ENCODE measurements around the gene VIPAS39.

GRCh38 chr14:77490347-77490986, 33.1 kb upstream of the VIPAS39 start:
- TF ChIP-seq CTCF (IDR thresholded peaks at IDR 0.05; ENCODE audit: low read length) (no peak), EZH2phosphoT487 (IDR thresholded peaks at IDR 0.05; ENCODE audit: low read length) (no peak), EZH2 (optimal IDR thresholded peaks at IDR 0.05; ENCODE audit: low read depth, low read length) (no peak)

All from MM.1S (cell line).